HepG2 (cell line): Measurements from ENCODE around the gene SNIP1. TPM values are rescaled to one million over a fixed set of nuclear protein-coding genes. Genes with fewer than 3 reads are reported as not detected.

Experiments
- CBFB ChIP-seq: sonication (generic); formaldehyde crosslinking; IDR thresholded peaks from 2 replicates; pipeline ENCODE4 v1.4.0; 2020; ENCODE audit warnings: missing genetic modification reagents
- KDM4B ChIP-seq: sonication (generic); formaldehyde crosslinking; IDR thresholded peaks from 2 replicates; pipeline ENCODE4 v1.4.0; 2020; ENCODE audit warnings: missing genetic modification reagents
- MLLT10 ChIP-seq: sonication (generic); formaldehyde crosslinking; IDR thresholded peaks from 2 replicates; pipeline ENCODE4 v1.4.0; 2020; ENCODE audit warnings: missing genetic modification reagents
- NFKB2 ChIP-seq: sonication (generic); formaldehyde crosslinking; IDR thresholded peaks from 2 replicates; pipeline ENCODE4 v1.4.0; 2020; ENCODE audit warnings: missing genetic modification reagents, borderline replicate concordance
- PCBP2 ChIP-seq: fragments of 200-400 bp; formaldehyde crosslinking; optimal IDR thresholded peaks from 2 replicates; pipeline ENCODE3; 2018; ENCODE audit warnings: low read length, low read depth; ENCODE audit not compliant: poor library complexity, severe bottlenecking
- SOX5 ChIP-seq: IDR thresholded peaks from 2 replicates; pipeline ENCODE4 v1.6.1; 2016; ENCODE audit warnings: borderline replicate concordance
- YEATS2 ChIP-seq: sonication (generic); formaldehyde crosslinking; IDR thresholded peaks from 2 replicates; pipeline ENCODE4 v1.4.0; 2020; ENCODE audit warnings: missing genetic modification reagents, borderline replicate concordance
- ZBTB8A ChIP-seq: sonication (generic); formaldehyde crosslinking; IDR thresholded peaks from 2 replicates; pipeline ENCODE4 v1.4.0; 2020; ENCODE audit warnings: mild to moderate bottlenecking, low read depth, missing genetic modification reagents, borderline replicate concordance
- ZNF546 ChIP-seq: sonication (generic); formaldehyde crosslinking; conservative IDR thresholded peaks from 2 replicates; pipeline ENCODE4 v1.8.1; 2023; ENCODE audit warnings: mild to moderate bottlenecking, missing genetic modification reagents
- ZNF883 ChIP-seq: sonication (generic); formaldehyde crosslinking; IDR thresholded peaks from 2 replicates; pipeline ENCODE4 v1.5.1; 2020; ENCODE audit warnings: mild to moderate bottlenecking, missing genetic modification reagents; ENCODE audit errors: not compliant biosample characterization
- ZSCAN12 ChIP-seq: sonication (generic); formaldehyde crosslinking; IDR thresholded peaks from 2 replicates; pipeline ENCODE4 v1.9.0; 2021; ENCODE audit warnings: mild to moderate bottlenecking, missing genetic modification reagents
- ZZZ3 ChIP-seq: sonication (generic); formaldehyde crosslinking; IDR thresholded peaks from 2 replicates; pipeline ENCODE4 v1.4.0; 2020; ENCODE audit warnings: missing genetic modification reagents, mild to moderate bottlenecking, borderline replicate concordance
- polyA plus RNA-seq, 8 experiments: library from polyadenylated mRNA; depleted of rRNA in 3 of 8; stranded (reverse) in 7 of 8; unstranded in 1 of 8; fragments of >200 nt; fragmentation: Illumina TruSeq in 4 of 8; extraction: Trizol in 4 of 8; gene quantifications; 2 replicates each; pipeline versions ENCODE4 v1.2.1 to v1.2.3, GENCODE V29; 2011 to 2016; ENCODE audit warnings: low read depth in 4 of 8, missing spikeins in 1 of 8, mixed read lengths in 1 of 8; ENCODE audit not compliant: insufficient read depth in 1 of 8
- total RNA-seq, 5 experiments: library from RNA; depleted of rRNA; stranded (reverse); fragments of >200 nt; fragmentation: Illumina TruSeq; extraction: Trizol; gene quantifications; 2 replicates each; pipeline ENCODE4 v1.2.3, GENCODE V29; 2016; ENCODE audit warnings: low read depth in 1 of 5
- TF ChIP-seq, protein P1 (sequence below): IDR thresholded peaks from 2 replicates; pipeline ENCODE4 v1.6.1; 2016; ENCODE audit warnings: missing genetic modification reagents, missing compliant biosample characterization
- TF ChIP-seq, protein P2 (sequence below): sonication (generic); formaldehyde crosslinking; IDR thresholded peaks from 2 replicates; pipeline ENCODE4 v1.9.0; 2021; ENCODE audit warnings: missing genetic modification reagents, mild to moderate bottlenecking, borderline replicate concordance
- TF ChIP-seq, protein P3 (sequence below): fragments of 450-650 bp; IDR thresholded peaks from 2 replicates; pipeline ENCODE4 v1.6.1; 2016
- TF ChIP-seq, protein P4 (sequence below): sonication (generic); formaldehyde crosslinking; IDR thresholded peaks from 2 replicates; pipeline ENCODE4 v1.8.1; 2023; ENCODE audit warnings: mild to moderate bottlenecking, moderate library complexity, missing genetic modification reagents
- TF ChIP-seq, protein P5 (sequence below): sonication (generic); formaldehyde crosslinking; IDR thresholded peaks from 2 replicates; pipeline ENCODE4 v1.8.1; 2022; ENCODE audit warnings: low read depth, mild to moderate bottlenecking, missing genetic modification reagents
- TF ChIP-seq, protein P6 (sequence below): sonication (generic); formaldehyde crosslinking; IDR thresholded peaks from 2 replicates; pipeline ENCODE4 v1.4.0; 2020; ENCODE audit warnings: missing genetic modification reagents, borderline replicate concordance

Gene SNIP1
- total and polyA plus RNA-seq, 2 of the 13 experiments (the other 11 are each of a cell fraction or from before 2014, with no cell fraction given): 5.5 to 11.2 TPM

DNA sequence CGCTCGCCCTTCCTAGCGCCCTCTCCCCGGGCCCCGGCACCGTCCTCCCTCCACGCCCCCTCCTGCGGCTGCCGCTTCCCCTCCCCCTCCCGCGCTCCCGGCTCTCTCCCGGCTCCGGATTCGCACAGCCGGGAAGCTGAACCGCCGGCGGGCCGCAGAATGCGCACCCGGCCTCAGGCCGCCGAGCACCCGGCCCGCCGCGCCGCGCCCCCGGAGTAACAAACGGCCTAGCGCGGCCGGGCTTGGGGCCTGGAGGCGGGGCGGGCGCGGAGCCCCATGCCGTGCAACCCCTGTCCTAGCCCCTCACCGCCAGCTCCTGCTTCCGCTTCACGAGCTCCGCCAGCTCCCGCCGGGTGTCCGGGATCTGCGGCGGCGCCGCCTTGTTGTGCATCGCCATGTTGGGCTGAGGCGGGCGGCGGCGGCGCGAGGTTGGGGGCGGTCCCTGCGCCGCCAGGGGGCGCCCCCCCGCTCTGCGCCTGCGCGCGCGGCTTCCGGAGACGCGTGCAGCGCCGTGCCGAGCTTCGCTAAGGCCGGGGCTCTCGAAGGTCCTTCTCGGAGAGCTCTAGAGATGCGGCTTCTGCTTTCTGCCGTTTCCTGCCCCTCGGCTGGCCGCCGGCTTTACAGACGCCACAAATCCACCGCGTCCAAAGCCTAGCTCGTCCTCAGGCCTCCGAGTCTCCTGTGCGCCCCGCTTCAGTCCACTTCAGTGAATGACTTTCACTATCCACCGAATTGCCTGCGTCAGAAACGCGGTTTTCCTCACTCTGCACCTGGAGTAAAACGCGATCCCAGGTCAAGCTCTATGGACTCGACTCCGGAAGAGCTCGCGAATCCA, 39.5 kb downstream of the SNIP1 start, which contains the start of gene MEAF6 (continued):
- TF ChIP-seq, protein P1, sequence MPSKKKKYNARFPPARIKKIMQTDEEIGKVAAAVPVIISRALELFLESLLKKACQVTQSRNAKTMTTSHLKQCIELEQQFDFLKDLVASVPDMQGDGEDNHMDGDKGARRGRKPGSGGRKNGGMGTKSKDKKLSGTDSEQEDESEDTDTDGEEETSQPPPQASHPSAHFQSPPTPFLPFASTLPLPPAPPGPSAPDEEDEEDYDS (CRISPR knock-in tag): peak; percentile 45; the same call in 1 of the 2 replicates
- TF ChIP-seq, protein P2, sequence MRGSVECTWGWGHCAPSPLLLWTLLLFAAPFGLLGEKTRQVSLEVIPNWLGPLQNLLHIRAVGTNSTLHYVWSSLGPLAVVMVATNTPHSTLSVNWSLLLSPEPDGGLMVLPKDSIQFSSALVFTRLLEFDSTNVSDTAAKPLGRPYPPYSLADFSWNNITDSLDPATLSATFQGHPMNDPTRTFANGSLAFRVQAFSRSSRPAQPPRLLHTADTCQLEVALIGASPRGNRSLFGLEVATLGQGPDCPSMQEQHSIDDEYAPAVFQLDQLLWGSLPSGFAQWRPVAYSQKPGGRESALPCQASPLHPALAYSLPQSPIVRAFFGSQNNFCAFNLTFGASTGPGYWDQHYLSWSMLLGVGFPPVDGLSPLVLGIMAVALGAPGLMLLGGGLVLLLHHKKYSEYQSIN (CRISPR knock-in tag): no peak
- TF ChIP-seq YEATS2 (CRISPR knock-in tag): peak; percentile 39
- no peak for TF ChIP-seq ZZZ3 (CRISPR knock-in tag)
- TF ChIP-seq, protein P3, sequence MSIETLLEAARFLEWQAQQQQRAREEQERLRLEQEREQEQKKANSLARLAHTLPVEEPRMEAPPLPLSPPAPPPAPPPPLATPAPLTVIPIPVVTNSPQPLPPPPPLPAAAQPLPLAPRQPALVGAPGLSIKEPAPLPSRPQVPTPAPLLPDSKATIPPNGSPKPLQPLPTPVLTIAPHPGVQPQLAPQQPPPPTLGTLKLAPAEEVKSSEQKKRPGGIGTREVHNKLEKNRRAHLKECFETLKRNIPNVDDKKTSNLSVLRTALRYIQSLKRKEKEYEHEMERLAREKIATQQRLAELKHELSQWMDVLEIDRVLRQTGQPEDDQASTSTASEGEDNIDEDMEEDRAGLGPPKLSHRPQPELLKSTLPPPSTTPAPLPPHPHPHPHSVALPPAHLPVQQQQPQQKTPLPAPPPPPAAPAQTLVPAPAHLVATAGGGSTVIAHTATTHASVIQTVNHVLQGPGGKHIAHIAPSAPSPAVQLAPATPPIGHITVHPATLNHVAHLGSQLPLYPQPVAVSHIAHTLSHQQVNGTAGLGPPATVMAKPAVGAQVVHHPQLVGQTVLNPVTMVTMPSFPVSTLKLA: no peak
- peak; percentile 83; the same call in 1 of the 2 replicates for TF ChIP-seq KDM4B (CRISPR knock-in tag)
- TF ChIP-seq, protein P4, sequence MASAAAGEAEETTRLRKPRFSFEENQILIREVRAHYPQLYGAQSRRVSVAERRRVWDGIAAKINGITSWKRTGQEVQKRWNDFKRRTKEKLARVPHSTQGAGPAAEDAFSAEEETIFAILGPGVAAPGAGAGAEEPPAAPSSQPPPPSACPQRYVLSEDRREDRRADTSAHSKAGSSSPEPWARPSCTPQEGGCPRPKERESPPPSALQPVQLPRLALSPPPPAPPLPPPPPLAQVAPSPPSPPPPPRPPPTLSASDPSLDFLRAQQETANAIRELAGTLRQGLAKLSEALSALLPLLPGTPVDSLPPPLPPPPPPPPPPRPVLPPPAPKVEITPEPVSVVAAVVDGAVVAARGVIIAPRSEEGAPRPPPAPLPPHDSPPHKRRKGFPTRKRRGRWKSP (CRISPR knock-in tag): 0 out of 2 replicates have a peak, but pooled peaks have one; percentile 64
- TF ChIP-seq ZNF546 (CRISPR knock-in tag): peak; percentile 84; the same call in 1 of the 2 replicates
- peak; percentile 96 for TF ChIP-seq NFKB2 (CRISPR knock-in tag)
- 0 out of 2 replicates have a peak, but pooled peaks have one; percentile 10 for TF ChIP-seq CBFB (CRISPR knock-in tag)
- TF ChIP-seq, protein P5, sequence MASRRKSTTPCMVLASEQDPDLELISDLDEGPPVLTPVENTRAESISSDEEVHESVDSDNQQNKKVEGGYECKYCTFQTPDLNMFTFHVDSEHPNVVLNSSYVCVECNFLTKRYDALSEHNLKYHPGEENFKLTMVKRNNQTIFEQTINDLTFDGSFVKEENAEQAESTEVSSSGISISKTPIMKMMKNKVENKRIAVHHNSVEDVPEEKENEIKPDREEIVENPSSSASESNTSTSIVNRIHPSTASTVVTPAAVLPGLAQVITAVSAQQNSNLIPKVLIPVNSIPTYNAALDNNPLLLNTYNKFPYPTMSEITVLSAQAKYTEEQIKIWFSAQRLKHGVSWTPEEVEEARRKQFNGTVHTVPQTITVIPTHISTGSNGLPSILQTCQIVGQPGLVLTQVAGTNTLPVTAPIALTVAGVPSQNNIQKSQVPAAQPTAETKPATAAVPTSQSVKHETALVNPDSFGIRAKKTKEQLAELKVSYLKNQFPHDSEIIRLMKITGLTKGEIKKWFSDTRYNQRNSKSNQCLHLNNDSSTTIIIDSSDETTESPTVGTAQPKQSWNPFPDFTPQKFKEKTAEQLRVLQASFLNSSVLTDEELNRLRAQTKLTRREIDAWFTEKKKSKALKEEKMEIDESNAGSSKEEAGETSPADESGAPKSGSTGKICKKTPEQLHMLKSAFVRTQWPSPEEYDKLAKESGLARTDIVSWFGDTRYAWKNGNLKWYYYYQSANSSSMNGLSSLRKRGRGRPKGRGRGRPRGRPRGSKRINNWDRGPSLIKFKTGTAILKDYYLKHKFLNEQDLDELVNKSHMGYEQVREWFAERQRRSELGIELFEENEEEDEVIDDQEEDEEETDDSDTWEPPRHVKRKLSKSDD (CRISPR knock-in tag): no peak
- TF ChIP-seq ZBTB8A (CRISPR knock-in tag): no peak
- TF ChIP-seq ZNF883 (CRISPR knock-in tag): peak; percentile 71
- TF ChIP-seq, protein P6, sequence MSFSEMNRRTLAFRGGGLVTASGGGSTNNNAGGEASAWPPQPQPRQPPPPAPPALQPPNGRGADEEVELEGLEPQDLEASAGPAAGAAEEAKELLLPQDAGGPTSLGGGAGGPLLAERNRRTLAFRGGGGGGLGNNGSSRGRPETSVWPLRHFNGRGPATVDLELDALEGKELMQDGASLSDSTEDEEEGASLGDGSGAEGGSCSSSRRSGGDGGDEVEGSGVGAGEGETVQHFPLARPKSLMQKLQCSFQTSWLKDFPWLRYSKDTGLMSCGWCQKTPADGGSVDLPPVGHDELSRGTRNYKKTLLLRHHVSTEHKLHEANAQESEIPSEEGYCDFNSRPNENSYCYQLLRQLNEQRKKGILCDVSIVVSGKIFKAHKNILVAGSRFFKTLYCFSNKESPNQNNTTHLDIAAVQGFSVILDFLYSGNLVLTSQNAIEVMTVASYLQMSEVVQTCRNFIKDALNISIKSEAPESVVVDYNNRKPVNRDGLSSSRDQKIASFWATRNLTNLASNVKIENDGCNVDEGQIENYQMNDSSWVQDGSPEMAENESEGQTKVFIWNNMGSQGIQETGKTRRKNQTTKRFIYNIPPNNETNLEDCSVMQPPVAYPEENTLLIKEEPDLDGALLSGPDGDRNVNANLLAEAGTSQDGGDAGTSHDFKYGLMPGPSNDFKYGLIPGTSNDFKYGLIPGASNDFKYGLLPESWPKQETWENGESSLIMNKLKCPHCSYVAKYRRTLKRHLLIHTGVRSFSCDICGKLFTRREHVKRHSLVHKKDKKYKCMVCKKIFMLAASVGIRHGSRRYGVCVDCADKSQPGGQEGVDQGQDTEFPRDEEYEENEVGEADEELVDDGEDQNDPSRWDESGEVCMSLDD (CRISPR knock-in tag): peak; percentile 76; the same call in 1 of the 2 replicates
- TF ChIP-seq ZSCAN12: peak; percentile 73; the same call in 1 of the 2 replicates
- no peak for TF ChIP-seq PCBP2
- TF ChIP-seq SOX5: 0 out of 2 replicates have a peak, but pooled peaks have one; percentile 20
- TF ChIP-seq MLLT10 (CRISPR knock-in tag): no peak
